Measurements from ENCODE around the gene PTCD1.

The PTCD1 gene, protein sequence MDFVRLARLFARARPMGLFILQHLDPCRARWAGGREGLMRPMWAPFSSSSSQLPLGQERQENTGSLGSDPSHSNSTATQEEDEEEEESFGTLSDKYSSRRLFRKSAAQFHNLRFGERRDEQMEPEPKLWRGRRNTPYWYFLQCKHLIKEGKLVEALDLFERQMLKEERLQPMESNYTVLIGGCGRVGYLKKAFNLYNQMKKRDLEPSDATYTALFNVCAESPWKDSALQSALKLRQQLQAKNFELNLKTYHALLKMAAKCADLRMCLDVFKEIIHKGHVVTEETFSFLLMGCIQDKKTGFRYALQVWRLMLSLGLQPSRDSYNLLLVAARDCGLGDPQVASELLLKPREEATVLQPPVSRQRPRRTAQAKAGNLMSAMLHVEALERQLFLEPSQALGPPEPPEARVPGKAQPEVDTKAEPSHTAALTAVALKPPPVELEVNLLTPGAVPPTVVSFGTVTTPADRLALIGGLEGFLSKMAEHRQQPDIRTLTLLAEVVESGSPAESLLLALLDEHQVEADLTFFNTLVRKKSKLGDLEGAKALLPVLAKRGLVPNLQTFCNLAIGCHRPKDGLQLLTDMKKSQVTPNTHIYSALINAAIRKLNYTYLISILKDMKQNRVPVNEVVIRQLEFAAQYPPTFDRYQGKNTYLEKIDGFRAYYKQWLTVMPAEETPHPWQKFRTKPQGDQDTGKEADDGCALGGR

GRCh38 chr7:99438573-99439480 is at the start of gene PTCD1, which contains the start of gene CPSF4:
TSS of gene PTCD1 (minus strand) at chr7:99438798. CDS start at chr7:99435242, 3,556 bp downstream.
TSS of gene CPSF4 (plus strand) at chr7:99438943. CDS start at chr7:99439083, 140 bp downstream.
- peak; percentile 78 for DNase-seq (ENCODE audit: low read depth)

DNA sequence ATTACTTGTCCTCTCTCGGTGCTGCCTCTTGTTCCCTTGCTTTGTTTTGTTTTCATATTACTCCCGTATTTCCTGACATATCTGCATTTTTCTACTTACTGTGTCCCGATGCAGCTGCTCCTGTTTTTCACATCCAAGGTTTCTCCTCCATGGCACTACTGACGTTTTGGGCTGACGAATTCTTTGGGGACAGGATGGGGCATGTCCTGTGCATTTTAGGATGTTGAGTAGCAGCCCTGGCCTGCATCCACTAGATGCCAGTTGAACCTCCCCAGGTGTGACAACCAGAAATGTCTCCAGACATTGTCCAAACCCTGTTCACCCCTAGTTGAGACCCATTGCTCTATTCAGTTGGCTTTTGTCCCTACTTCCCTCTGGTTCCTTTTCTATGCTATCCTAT is 46.5 kb upstream of the PTCD1 start:
- DNase-seq (ENCODE audit: low read depth), result no peak

DNA sequence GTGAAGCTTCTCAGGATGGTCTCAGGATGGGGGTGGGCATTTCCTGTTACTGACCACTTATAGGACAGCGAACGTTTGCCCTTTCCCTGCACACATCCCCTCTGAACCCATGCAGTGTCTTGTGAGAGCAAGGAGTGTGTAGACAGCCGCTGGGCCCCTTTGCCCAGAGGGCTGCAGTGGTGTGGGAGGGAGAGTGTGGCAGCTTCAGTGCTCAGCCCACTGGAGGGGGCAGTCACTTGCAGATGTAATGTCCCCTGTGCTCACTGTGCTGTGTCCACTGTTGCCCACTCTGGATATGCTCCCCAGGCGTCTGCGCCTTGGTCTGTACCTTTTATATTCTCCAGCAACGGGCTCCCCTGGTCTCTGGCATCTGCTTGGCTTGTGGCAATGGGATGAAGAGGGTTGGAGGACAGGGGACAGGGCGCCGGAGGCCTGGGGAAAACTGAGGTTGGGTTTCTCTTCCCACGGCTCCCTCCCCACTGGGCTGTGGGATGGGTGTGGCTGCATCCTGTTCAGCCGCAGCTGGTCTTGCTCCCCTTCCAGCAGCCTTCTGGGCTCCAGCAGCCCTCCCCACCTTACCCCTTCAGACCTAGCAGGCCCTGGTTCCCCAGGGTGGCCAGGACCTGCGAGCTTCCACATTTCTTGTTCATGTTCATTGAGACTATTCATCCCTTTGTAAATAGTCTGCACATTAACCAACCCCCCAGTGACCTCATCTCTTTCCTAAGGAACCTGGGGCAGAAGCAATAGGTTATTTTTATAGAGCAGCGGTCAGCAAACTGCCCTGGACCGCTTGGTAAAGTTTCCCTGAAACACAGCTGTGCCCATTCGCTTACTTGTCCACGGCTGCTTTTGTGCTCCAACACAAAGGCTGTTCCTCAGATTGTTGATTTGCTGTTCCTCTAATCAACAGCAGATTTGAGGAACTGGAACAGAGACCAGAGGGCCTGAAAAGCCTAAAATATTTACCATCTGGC is 40.2 kb upstream of the PTCD1 start:
- DNase-seq (ENCODE audit: low read depth), result no peak

GRCh38 chr7:99476107-99476506 is 37.5 kb upstream of the PTCD1 start:
- no peak for DNase-seq (ENCODE audit: low read depth)

DNA sequence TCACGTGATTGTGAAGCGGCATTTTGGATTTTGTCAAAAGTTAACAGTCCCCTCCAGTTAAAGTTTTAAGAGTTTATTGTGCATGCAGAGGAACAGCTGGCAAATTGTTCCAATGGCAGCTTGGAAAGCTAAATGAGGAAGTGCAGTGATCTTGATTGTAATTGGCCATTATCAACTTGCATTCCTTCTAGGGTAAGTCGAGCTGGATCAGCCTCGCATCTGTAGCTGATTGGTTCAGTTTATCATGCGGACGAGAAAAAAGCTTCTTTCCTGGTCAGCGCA is 34.7 kb upstream of the PTCD1 start:
- DNase-seq (ENCODE audit: low read depth), result no peak

GRCh38 chr7:99472561-99473314 is 34.1 kb upstream of the PTCD1 start, which contains the start of gene ZNF789:
TSS of gene ZNF789 (plus strand) at chr7:99472890. CDS start at chr7:99476457, 3,567 bp downstream.
- DNase-seq (ENCODE audit: low read depth), result peak; percentile 94

GRCh38 chr7:99469381-99470065 is 30.9 kb upstream of the PTCD1 start:
- no peak for DNase-seq (ENCODE audit: low read depth)

DNA sequence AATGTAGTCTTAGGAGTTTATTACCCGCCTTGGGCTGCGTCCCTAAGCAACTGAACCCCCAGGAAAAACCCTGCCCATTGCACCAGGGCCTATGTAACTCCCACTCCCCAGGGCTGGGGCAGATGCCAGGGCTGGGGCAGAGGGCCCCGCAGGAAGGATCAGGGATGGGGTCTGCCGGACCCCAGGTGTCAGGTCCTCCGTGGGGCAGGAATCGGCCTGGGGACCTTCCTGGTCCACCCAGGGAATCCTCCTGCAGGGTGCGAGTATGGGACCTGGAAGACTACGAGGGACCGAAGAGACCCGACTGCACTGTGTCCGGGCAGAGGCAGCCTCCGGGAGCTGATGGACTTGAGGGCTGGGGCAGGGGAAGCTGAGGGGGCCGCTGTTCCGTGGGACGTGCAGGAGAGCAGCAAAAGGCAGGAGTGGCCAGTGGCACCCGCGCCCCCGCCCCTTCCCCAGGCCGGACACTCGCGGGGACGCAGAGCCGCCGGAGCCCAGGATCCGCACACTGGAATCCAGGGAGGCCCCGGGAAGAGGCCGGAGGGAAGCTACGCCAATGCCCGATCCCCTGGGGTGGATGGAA is 29.8 kb upstream of the PTCD1 start:
- DNase-seq (ENCODE audit: low read depth), result no peak

DNA sequence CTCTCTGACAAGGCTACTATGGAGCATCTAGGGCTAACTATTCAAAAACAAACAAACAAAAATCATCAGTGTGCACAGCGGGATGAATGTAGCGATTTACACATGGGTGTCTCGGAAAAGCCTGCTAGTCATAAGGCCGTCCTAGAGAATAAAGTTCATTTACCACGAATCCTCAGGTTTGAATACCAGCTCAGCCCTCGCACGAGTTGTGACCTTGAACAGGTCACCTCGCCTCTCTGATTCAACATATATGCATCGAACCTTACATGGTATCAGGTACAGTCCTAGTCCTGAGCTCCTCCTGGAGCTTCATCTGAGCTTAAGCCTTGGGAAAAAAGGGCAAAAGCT is 26.8 kb upstream of the PTCD1 start:
- DNase-seq (ENCODE audit: low read depth), result no peak

GRCh38 chr7:99461221-99461620 is 22.6 kb upstream of the PTCD1 start:
- no peak for DNase-seq (ENCODE audit: low read depth)

DNA sequence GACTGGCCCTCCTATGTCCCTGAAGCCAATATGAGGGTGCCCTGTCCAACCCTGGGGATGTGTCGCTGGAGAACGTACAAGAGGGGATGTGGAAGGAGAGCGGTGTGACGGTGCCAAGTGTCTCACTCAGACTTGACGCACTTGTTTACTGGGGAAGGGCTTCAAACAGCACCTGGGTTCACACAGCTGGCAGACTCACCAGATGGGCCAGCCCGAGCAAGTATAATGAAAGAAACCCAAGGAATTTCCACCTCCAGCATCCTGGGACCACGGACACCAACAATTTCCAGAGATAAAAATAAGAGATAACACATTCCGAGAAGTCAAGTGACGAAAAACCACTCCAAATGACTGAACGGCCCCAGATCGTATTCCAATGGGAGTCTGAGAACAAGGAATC is 22.1 kb upstream of the PTCD1 start:
- DNase-seq (ENCODE audit: low read depth), result no peak

- no peak for DNase-seq (ENCODE audit: low read depth)
Measured at GRCh38 chr7:99459087-99459486, 20.5 kb upstream of the PTCD1 start.

- DNase-seq (ENCODE audit: low read depth), result no peak
Measured at GRCh38 chr7:99457650-99458493, 19.3 kb upstream of the PTCD1 start.

DNA sequence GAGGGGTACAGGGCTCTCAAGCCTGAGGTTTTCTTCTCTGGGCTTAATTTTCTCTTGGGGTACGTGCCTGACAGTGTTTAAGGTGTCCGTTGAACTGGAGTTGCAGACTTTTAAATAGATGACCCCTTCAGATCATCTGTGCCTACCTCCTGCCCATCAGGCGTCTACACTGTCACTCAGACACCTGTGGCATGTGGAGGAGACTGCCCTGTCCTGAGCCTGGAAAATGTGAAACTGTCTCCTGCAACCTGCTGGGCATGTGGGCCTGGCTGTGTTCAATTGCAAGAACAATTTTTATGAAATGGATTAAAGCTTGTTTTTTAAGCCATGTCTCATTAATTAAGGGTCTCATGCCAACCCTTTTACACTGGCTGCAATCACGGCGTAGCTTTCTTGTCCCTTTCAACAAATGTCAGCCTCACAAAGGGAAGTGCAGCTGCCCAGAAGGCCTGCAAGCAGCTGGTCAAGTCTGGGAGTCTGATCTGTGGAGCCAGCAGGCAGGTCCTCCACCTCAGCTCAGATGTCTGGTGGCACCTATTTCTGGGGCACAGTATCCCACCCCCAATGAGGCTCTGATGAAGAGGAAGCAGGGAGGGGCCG is 18.6 kb upstream of the PTCD1 start:
- DNase-seq (ENCODE audit: low read depth), result no peak

DNA sequence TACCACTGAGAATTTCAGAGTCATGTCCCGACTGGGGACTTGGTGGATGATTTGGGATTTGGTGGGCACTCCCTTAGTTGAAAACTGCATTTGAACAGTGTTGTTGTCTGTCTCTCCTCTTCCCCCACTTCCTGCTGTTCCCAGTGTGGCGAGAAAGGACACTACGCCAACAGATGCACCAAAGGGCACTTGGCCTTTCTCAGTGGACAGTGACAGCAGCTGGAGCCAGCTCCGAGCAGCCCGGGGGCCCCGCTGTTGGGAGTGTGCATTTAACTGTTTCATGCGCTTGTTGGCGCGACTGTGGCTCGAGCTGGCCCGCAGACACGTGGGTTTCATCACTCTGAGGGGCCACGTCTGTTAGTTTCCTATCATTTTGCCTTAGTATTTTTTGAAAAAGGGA is 17.7 kb upstream of the PTCD1 start:
- no peak for DNase-seq (ENCODE audit: low read depth)

GRCh38 chr7:99455874-99456273 is 17.3 kb upstream of the PTCD1 start:
- no peak for DNase-seq (ENCODE audit: low read depth)

GRCh38 chr7:99453105-99453504 is 14.5 kb upstream of the PTCD1 start:
- no peak for DNase-seq (ENCODE audit: low read depth)

- DNase-seq (ENCODE audit: low read depth), result no peak
Measured at GRCh38 chr7:99452541-99452940, 13.9 kb upstream of the PTCD1 start.
